Measurements from ENCODE around the gene PRKCB. TPM values are rescaled to one million over a fixed set of nuclear protein-coding genes. Genes with fewer than 3 reads are reported as not detected.

The PRKCB gene
- total RNA-seq, 1 donor from 2014 or later: 0.38 TPM

- H3K27me3 Mint-ChIP-seq (ENCODE audit: low read depth): peaks cover 77% of the 10 kb centered on the region
- H3K9me3 Mint-ChIP-seq: no peaks in the 10 kb centered on the region
- H3K36me3 Mint-ChIP-seq: no peaks in the 10 kb centered on the region
- H3K27ac Mint-ChIP-seq: no peak overlapping the region
- no peak overlapping the region for H3K4me3 Mint-ChIP-seq
- no peak for TF ChIP-seq CTCF (IDR thresholded peaks at IDR 0.05; ENCODE audit: unreplicated experiment)
- DNase-seq (ENCODE audit: low spot score in 2 of 2, unreplicated experiment in 2 of 2): no peak
- H3K4me1 Mint-ChIP-seq: peaks cover 8% of the 10 kb centered on the region
Observed at GRCh38 chr16:23858542-23858941, 22.8 kb downstream of the PRKCB start.

GRCh38 chr16:23859713-23860269 lies 24.0 kb downstream of the PRKCB start:
- no peaks in the 10 kb centered on the region for H3K9me3 Mint-ChIP-seq

GRCh38 chr16:23861874-23862273 lies 26.1 kb downstream of the PRKCB start:
- Mint-ChIP-seq H3K27ac (no peak overlapping the region), H3K9me3 (no peaks in the 10 kb centered on the region), H3K27me3 (ENCODE audit: low read depth) (peaks cover 80% of the 10 kb centered on the region), H3K36me3 (no peaks in the 10 kb centered on the region), H3K4me1 (peaks cover 8% of the 10 kb centered on the region), H3K4me3 (no peak overlapping the region)
- DNase-seq (ENCODE audit: low spot score in 2 of 2, unreplicated experiment in 2 of 2): no peak
- no peak for TF ChIP-seq CTCF (IDR thresholded peaks at IDR 0.05; ENCODE audit: unreplicated experiment)

More at GRCh38 chr16:23859713-23860269, 24.0 kb downstream of the PRKCB start:
- Mint-ChIP-seq H3K27ac (no peak overlapping the region), H3K4me3 (no peak overlapping the region), H3K36me3 (no peaks in the 10 kb centered on the region), H3K27me3 (ENCODE audit: low read depth) (peaks cover 76% of the 10 kb centered on the region), H3K4me1 (peaks cover 8% of the 10 kb centered on the region)
- no peak for TF ChIP-seq CTCF (IDR thresholded peaks at IDR 0.05; ENCODE audit: unreplicated experiment)
- no peak for DNase-seq (ENCODE audit: low spot score in 2 of 2, unreplicated experiment in 2 of 2)

- no peaks in the 10 kb centered on the region for H3K9me3 Mint-ChIP-seq
- H3K4me1 Mint-ChIP-seq: peaks cover 6% of the 10 kb centered on the region
- DNase-seq (ENCODE audit: low spot score in 2 of 2, unreplicated experiment in 2 of 2): no peak
- peaks cover 80% of the 10 kb centered on the region for H3K27me3 Mint-ChIP-seq (ENCODE audit: low read depth)
- no peak overlapping the region for H3K27ac Mint-ChIP-seq
- no peak for TF ChIP-seq CTCF (IDR thresholded peaks at IDR 0.05; ENCODE audit: unreplicated experiment)
- no peak overlapping the region for H3K4me3 Mint-ChIP-seq
- H3K36me3 Mint-ChIP-seq: no peaks in the 10 kb centered on the region
Observed at GRCh38 chr16:23862556-23862955, 26.8 kb downstream of the PRKCB start.

GRCh38 chr16:23863511-23864422 lies 28.0 kb downstream of the PRKCB start:
- Mint-ChIP-seq H3K4me1 (no peaks in the 10 kb centered on the region), H3K4me3 (no peak overlapping the region), H3K9me3 (no peaks in the 10 kb centered on the region), H3K36me3 (no peaks in the 10 kb centered on the region), H3K27ac (no peak overlapping the region), H3K27me3 (ENCODE audit: low read depth) (peaks cover 84% of the 10 kb centered on the region)
- TF ChIP-seq CTCF (IDR thresholded peaks at IDR 0.05; ENCODE audit: unreplicated experiment): no peak
- DNase-seq (ENCODE audit: low spot score in 2 of 2, unreplicated experiment in 2 of 2): no peak

Data from mesothelial cell of epicardium (in vitro differentiated cells).